ENCODE data around the gene DPF3.

Gene DPF3

GRCh38 chr14:72588521-72588920, 305.4 kb downstream of the DPF3 start:
- no peak for DNase-seq

GRCh38 chr14:72583316-72584272, 310.3 kb downstream of the DPF3 start:
- DNase-seq = no peak

- DNase-seq = no peak
Measured at GRCh38 chr14:72582582-72582981, 311.3 kb downstream of the DPF3 start.

GRCh38 chr14:72578514-72578913, 315.4 kb downstream of the DPF3 start:
- DNase-seq = no peak

GRCh38 chr14:72577521-72577920, 316.4 kb downstream of the DPF3 start:
- DNase-seq = no peak

- no peak for DNase-seq
Measured at GRCh38 chr14:72576258-72576657, 317.6 kb downstream of the DPF3 start.

- no peak for DNase-seq
Measured at GRCh38 chr14:72574715-72575114, 319.2 kb downstream of the DPF3 start.

- no peak for DNase-seq
Measured at GRCh38 chr14:72573725-72574417, 320.0 kb downstream of the DPF3 start.
